SU-DHL-6 (cell line): ENCODE data around the gene ICA1.

Experiments used
- H2AFZ ChIP-seq: fragments of 200-600 bp; sonication (generic); 2 replicates; pipeline ENCODE4 v1.6.1; 2014; ENCODE audit warnings: low read depth, mild to moderate bottlenecking, moderate library complexity, mixed read lengths, antibody characterized with exemption, low read length; ENCODE audit not compliant: severe bottlenecking
- H3F3A ChIP-seq: fragments of 200-600 bp; shearing (Covaris generic); 2 replicates; pipeline ENCODE4 v1.6.0; 2016; ENCODE audit warnings: antibody characterized with exemption, mild to moderate bottlenecking; ENCODE audit not compliant: insufficient read depth
- H3K27ac ChIP-seq: fragments of 200-600 bp; sonication (generic); 2 replicates; pipeline ENCODE4 v1.5.1; 2016; ENCODE audit warnings: low read depth, mild to moderate bottlenecking, low read length, moderate library complexity, mixed read lengths
- H3K27me3 ChIP-seq: fragments of 200-600 bp; sonication (generic), shearing (Covaris generic); 2 replicates; pipeline ENCODE4 v1.6.0; 2014; ENCODE audit warnings: mild to moderate bottlenecking, low read length
- H3K36me3 ChIP-seq: fragments of 200-600 bp; sonication (generic); 2 replicates; pipeline ENCODE4 v1.6.1; 2014; ENCODE audit warnings: mild to moderate bottlenecking, low read length, mixed read lengths
- H3K4me2 ChIP-seq: fragments of 300-600, 200-600 bp; shearing (Covaris generic), sonication (generic); 2 replicates; pipeline ENCODE4 v1.6.0; 2014; ENCODE audit warnings: low read length, low read depth, mild to moderate bottlenecking; ENCODE audit not compliant: poor library complexity, severe bottlenecking
- H3K4me3 ChIP-seq: fragments of 200-600 bp; sonication (generic); 2 replicates; pipeline ENCODE4 v1.5.1; 2014; ENCODE audit warnings: antibody characterized with exemption, low read length, mild to moderate bottlenecking, mixed read lengths; ENCODE audit not compliant: insufficient read depth, poor library complexity, severe bottlenecking
- H3K79me2 ChIP-seq: fragments of 200-600 bp; sonication (generic); 2 replicates; pipeline ENCODE4 v1.6.1; 2014; ENCODE audit warnings: mild to moderate bottlenecking, low read length, moderate library complexity; ENCODE audit not compliant: insufficient read depth
- H3K9ac ChIP-seq: fragments of 200-600 bp; sonication (generic); 2 replicates; pipeline ENCODE4 v1.7.0; 2014; ENCODE audit warnings: mild to moderate bottlenecking, low read length
- H3K9me2 ChIP-seq: fragments of 200-600 bp; sonication (generic); replicated peaks from 2 replicates; pipeline ENCODE4 v1.6.1; 2014; ENCODE audit warnings: low read length; ENCODE audit not compliant: insufficient read depth
- H3K9me3 ChIP-seq: fragments of 200-600 bp; sonication (generic); 2 replicates; pipeline ENCODE4 v1.6.1; 2014; ENCODE audit warnings: low read length, mixed read lengths; ENCODE audit not compliant: insufficient read depth
- H4K20me1 ChIP-seq: fragments of 200-600 bp; sonication (generic); 2 replicates; pipeline ENCODE4 v1.6.1; 2014; ENCODE audit warnings: low read depth, mild to moderate bottlenecking, antibody characterized with exemption, low read length, moderate library complexity, mixed read lengths
- EZH2phosphoT487 ChIP-seq: fragments of 200-600 bp; sonication (generic), shearing (Covaris generic); conservative IDR thresholded peaks from 2 replicates; pipeline ENCODE4 v1.6.1; 2018; ENCODE audit warnings: mild to moderate bottlenecking, antibody characterized with exemption, low read length, moderate library complexity, mixed read lengths
- TF ChIP-seq, protein P1 (sequence below): fragments of 200-600 bp; sonication (generic); IDR thresholded peaks from one replicate; pipeline ENCODE4 v1.5.1; 2017; ENCODE audit warnings: antibody characterized with exemption, mild to moderate bottlenecking, low read length, moderate library complexity; ENCODE audit not compliant: insufficient read depth, poor library complexity, severe bottlenecking

ICA1 gene

DNA sequence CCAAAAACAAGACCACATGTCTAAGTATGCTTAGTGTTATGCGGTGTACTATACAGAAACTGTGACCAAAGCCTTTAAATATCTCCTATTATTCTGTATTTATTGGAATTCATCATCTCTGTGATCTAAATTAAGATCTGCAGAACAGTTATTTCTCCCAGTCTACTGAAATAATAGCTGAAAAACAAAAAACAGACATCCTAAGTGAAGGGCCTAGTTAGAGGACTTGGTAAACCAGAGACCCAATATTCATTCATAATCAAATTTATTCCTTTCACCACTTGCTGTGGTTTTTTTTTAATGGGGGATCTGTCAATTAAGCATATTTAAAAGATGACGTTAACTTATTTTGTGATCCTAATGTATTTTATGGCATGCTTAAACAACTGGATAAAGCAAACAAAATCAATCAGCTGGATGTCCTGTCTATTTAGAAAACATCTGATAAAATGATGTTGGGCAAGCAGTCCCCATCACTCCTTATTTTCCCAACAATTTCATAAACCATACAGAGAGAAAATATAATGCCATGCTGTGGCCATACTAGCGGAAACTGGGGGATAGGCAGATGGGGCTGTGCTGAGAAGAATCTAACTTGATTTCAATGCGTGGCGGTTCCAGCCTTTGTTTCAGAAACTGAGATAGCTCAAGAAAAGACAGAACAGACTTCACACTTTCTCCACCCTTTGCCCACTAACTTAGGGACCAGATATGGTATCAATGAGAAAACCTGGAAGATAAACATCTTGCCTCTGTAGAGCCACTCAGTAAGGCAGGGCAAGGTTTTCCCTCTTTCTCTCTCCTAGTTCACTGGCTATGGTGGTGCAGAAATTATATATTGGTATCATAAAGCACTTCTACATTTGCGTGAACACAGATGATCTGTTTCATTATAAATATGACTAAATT is 32.9 kb downstream of the ICA1 start:
- Histone ChIP-seq H3K27ac (no peak overlapping the region), H3K4me3 (no peak overlapping the region), H3K9me2 (no peaks in the 10 kb centered on the region), H3K27me3 (no peaks in the 10 kb centered on the region), H3K9me3 (no peaks in the 10 kb centered on the region), H3K4me2 (no peak overlapping the region), H4K20me1 (no peaks in the 10 kb centered on the region), H3K36me3 (no peaks in the 10 kb centered on the region), H2AFZ (no peak overlapping the region), H3K9ac (no peak overlapping the region), H3K79me2 (no peaks in the 10 kb centered on the region), H3F3A (no peaks in the 10 kb centered on the region)
- TF ChIP-seq, protein P1, sequence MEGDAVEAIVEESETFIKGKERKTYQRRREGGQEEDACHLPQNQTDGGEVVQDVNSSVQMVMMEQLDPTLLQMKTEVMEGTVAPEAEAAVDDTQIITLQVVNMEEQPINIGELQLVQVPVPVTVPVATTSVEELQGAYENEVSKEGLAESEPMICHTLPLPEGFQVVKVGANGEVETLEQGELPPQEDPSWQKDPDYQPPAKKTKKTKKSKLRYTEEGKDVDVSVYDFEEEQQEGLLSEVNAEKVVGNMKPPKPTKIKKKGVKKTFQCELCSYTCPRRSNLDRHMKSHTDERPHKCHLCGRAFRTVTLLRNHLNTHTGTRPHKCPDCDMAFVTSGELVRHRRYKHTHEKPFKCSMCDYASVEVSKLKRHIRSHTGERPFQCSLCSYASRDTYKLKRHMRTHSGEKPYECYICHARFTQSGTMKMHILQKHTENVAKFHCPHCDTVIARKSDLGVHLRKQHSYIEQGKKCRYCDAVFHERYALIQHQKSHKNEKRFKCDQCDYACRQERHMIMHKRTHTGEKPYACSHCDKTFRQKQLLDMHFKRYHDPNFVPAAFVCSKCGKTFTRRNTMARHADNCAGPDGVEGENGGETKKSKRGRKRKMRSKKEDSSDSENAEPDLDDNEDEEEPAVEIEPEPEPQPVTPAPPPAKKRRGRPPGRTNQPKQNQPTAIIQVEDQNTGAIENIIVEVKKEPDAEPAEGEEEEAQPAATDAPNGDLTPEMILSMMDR = no peak
- no peak for TF ChIP-seq EZH2phosphoT487

DNA sequence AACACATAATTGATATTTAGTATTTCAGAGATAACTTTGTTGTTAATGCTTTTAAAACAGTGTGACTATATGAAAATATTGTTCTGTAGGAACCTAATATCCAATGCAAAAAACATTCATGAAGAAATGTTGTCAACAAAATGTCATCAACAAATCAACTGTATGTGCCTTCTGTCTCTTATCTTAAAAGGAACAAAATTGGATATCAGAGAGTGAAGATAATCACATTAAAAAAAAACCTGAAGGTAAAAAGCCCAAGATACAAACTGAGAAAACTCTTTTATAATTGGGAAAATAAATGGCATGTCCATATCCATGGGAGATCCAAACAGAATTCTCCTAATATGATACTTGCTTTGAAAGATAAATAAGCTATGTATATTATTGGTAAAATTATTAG is 33.9 kb downstream of the ICA1 start:
- no peak overlapping the region for H3K4me3 ChIP-seq
- no peak for TF ChIP-seq EZH2phosphoT487
- no peaks in the 10 kb centered on the region for H3K9me3 ChIP-seq
- no peak overlapping the region for H3K4me2 ChIP-seq
- H3K79me2 ChIP-seq = no peaks in the 10 kb centered on the region
- H3F3A ChIP-seq = no peaks in the 10 kb centered on the region
- H4K20me1 ChIP-seq = no peaks in the 10 kb centered on the region
- no peaks in the 10 kb centered on the region for H3K36me3 ChIP-seq
- no peak overlapping the region for H3K27ac ChIP-seq
- H3K27me3 ChIP-seq = no peaks in the 10 kb centered on the region
- no peak overlapping the region for H3K9ac ChIP-seq
- no peak overlapping the region for H2AFZ ChIP-seq
- no peaks in the 10 kb centered on the region for H3K9me2 ChIP-seq

DNA sequence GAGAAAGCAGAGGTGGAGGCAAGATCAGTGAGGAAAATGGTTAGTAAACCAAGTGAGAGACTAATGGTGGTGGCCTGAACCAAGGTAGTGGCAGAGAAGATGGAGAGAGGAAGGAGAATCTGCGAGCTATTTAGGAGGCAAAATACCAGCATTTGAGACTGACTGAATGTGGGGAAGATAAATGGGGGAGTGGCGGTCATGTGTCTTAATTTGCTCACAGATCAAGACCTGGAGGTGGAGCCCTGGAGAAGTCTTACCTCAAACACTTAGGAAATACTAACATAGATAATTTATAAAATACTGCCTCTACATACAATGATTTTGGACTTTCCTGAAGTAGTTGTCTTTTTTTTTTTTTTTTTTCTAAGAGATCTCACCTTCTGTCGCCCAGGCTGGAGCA is 34.7 kb downstream of the ICA1 start:
- Histone ChIP-seq H3K79me2 (no peaks in the 10 kb centered on the region), H3K36me3 (no peaks in the 10 kb centered on the region), H3F3A (no peaks in the 10 kb centered on the region), H2AFZ (no peak overlapping the region), H3K9ac (no peak overlapping the region), H3K9me3 (no peaks in the 10 kb centered on the region), H3K4me3 (no peak overlapping the region), H3K9me2 (no peaks in the 10 kb centered on the region), H4K20me1 (no peaks in the 10 kb centered on the region), H3K27ac (no peak overlapping the region), H3K4me2 (no peak overlapping the region), H3K27me3 (no peaks in the 10 kb centered on the region)
- TF ChIP-seq, protein P1 = no peak
- no peak for TF ChIP-seq EZH2phosphoT487

DNA sequence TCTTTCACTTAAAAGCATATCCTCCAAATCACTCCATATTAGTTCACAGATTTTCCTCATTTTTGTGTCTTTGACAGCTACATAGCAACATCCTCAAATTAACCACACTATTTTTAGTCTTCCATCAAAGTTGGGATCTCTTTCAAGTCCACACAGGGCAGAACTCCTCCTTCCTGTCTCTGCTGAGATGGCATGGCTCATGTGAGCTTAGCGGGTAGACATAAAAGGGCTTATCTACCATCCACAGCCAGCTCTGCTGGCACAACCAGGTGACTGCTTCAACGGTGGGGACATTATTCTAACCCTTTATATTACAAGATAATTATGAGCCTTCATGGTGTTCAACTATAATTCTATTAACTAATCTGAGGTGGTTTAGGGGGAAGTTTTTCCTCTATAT is 35.5 kb downstream of the ICA1 start:
- no peaks in the 10 kb centered on the region for H4K20me1 ChIP-seq
- no peak overlapping the region for H3K4me2 ChIP-seq
- H3K9ac ChIP-seq = no peak overlapping the region
- H3K27ac ChIP-seq = no peak overlapping the region
- no peak overlapping the region for H2AFZ ChIP-seq
- TF ChIP-seq, protein P1 = no peak
- TF ChIP-seq EZH2phosphoT487 = no peak
- no peaks in the 10 kb centered on the region for H3K36me3 ChIP-seq
- H3K79me2 ChIP-seq = no peaks in the 10 kb centered on the region
- H3F3A ChIP-seq = no peaks in the 10 kb centered on the region
- no peaks in the 10 kb centered on the region for H3K27me3 ChIP-seq
- H3K9me2 ChIP-seq = no peaks in the 10 kb centered on the region
- H3K4me3 ChIP-seq = no peak overlapping the region
- H3K9me3 ChIP-seq = no peaks in the 10 kb centered on the region
